Loucy (cell line): Measurements from ENCODE around the gene CHMP5.

Experiments
- H2AFZ ChIP-seq: fragments of 200-600 bp; sonication (generic); 2 replicates; pipeline ENCODE4 v1.6.0; 2016; ENCODE audit warnings: antibody characterized with exemption, mild to moderate bottlenecking, low read length, moderate library complexity
- H3F3A ChIP-seq: fragments of 200-600 bp; 2 replicates; pipeline ENCODE4 v1.6.0; 2016; ENCODE audit warnings: antibody characterized with exemption, low read depth, mild to moderate bottlenecking
- H3K27me3 ChIP-seq: fragments of 200-600 bp; sonication (generic); 2 replicates; pipeline ENCODE4 v1.6.1; 2014; ENCODE audit warnings: low read length, mild to moderate bottlenecking; ENCODE audit not compliant: insufficient read depth, poor library complexity, severe bottlenecking
- H3K36me3 ChIP-seq: fragments of 200-600 bp; sonication (generic); 2 replicates; pipeline ENCODE4 v1.6.1; 2016; ENCODE audit warnings: low read length; ENCODE audit not compliant: insufficient read depth
- H3K4me1 ChIP-seq: fragments of 200-600 bp; sonication (generic); 2 replicates; pipeline ENCODE4 v1.5.1; 2014; ENCODE audit warnings: low read length, mild to moderate bottlenecking; ENCODE audit not compliant: insufficient read depth, poor library complexity, severe bottlenecking
- H3K4me2 ChIP-seq: fragments of 200-600 bp; sonication (generic); 2 replicates; pipeline ENCODE4 v1.6.0; 2014; ENCODE audit warnings: antibody characterized with exemption, low read length, low read depth, mild to moderate bottlenecking; ENCODE audit not compliant: poor library complexity, severe bottlenecking
- H3K4me3 ChIP-seq: fragments of 200-600 bp; sonication (generic); 2 replicates; pipeline ENCODE4 v1.5.1; 2014; ENCODE audit warnings: low read length, mild to moderate bottlenecking, mixed read lengths; ENCODE audit not compliant: poor library complexity, severe bottlenecking
- H3K79me2 ChIP-seq: fragments of 200-600 bp; sonication (generic); 2 replicates; pipeline ENCODE4 v1.6.1; 2014; ENCODE audit warnings: low read length; ENCODE audit not compliant: insufficient read depth
- H3K9ac ChIP-seq: fragments of 200-600 bp; sonication (generic); 2 replicates; pipeline ENCODE4 v1.6.0; 2014; ENCODE audit warnings: mild to moderate bottlenecking, low read depth, low read length, moderate library complexity; ENCODE audit not compliant: poor library complexity, severe bottlenecking
- H3K9me2 ChIP-seq: fragments of 200-600 bp; sonication (generic); replicated peaks from 2 replicates; pipeline ENCODE4 v1.6.1; 2016; ENCODE audit warnings: low read depth, low read length, mixed read lengths
- H3K9me3 ChIP-seq: fragments of 200-600 bp; sonication (generic); 2 replicates; pipeline ENCODE4 v1.6.1; 2014; ENCODE audit warnings: mild to moderate bottlenecking, antibody characterized with exemption, low read length, low read depth; ENCODE audit not compliant: insufficient read depth
- H4K20me1 ChIP-seq: fragments of 200-600 bp; sonication (generic); 2 replicates; pipeline ENCODE4 v1.6.0; 2014; ENCODE audit warnings: antibody characterized with exemption, low read length, mild to moderate bottlenecking; ENCODE audit not compliant: insufficient read depth, poor library complexity, severe bottlenecking
- CTCF ChIP-seq: fragments of 200-600 bp; sonication (generic); conservative IDR thresholded peaks from 2 replicates; pipeline ENCODE4 v1.5.1; 2014; ENCODE audit warnings: mild to moderate bottlenecking, antibody characterized with exemption, low read length
- EZH2phosphoT487 ChIP-seq: fragments of 200-600 bp; IDR thresholded peaks from 2 replicates; pipeline ENCODE4 v1.6.1; 2018; ENCODE audit warnings: antibody characterized with exemption, mild to moderate bottlenecking, moderate library complexity, borderline replicate concordance

CHMP5 gene

GRCh38 chr9:33329117-33329563 is 64.3 kb downstream of the CHMP5 start:
- H4K20me1 ChIP-seq = no peaks in the 10 kb centered on the region
- no peak overlapping the region for H2AFZ ChIP-seq
- H3K4me3 ChIP-seq = no peak overlapping the region
- H3K9me2 ChIP-seq = no peaks in the 10 kb centered on the region
- H3K4me1 ChIP-seq = no peaks in the 10 kb centered on the region
- no peak overlapping the region for H3K9ac ChIP-seq
- H3K4me2 ChIP-seq = no peak overlapping the region
- no peaks in the 10 kb centered on the region for H3K79me2 ChIP-seq
- no peaks in the 10 kb centered on the region for H3F3A ChIP-seq
- TF ChIP-seq CTCF (no peak), EZH2phosphoT487 (no peak)
- H3K9me3 ChIP-seq = no peaks in the 10 kb centered on the region
- H3K27me3 ChIP-seq = no peaks in the 10 kb centered on the region
- peaks cover 31% of the 10 kb centered on the region; the same call in 1 of the 2 replicates for H3K36me3 ChIP-seq

- H3K27me3 ChIP-seq = no peaks in the 10 kb centered on the region
- H3K36me3 ChIP-seq = peaks cover 31% of the 10 kb centered on the region; the same call in 1 of the 2 replicates
- no peaks in the 10 kb centered on the region for H3K79me2 ChIP-seq
- H4K20me1 ChIP-seq = no peaks in the 10 kb centered on the region
- H3K4me3 ChIP-seq = no peak overlapping the region
- H3K9me3 ChIP-seq = no peaks in the 10 kb centered on the region
- H3K9me2 ChIP-seq = no peaks in the 10 kb centered on the region
- H3K9ac ChIP-seq = no peak overlapping the region
- H3K4me1 ChIP-seq = no peaks in the 10 kb centered on the region
- H3K4me2 ChIP-seq = no peak overlapping the region
- TF ChIP-seq EZH2phosphoT487 (no peak), CTCF (no peak)
- no peak overlapping the region for H2AFZ ChIP-seq
- H3F3A ChIP-seq = no peaks in the 10 kb centered on the region
Measured at GRCh38 chr9:33329979-33330378, 65.1 kb downstream of the CHMP5 start.

GRCh38 chr9:33331377-33331891 is 66.6 kb downstream of the CHMP5 start:
- Histone ChIP-seq H3K9me2 (no peaks in the 10 kb centered on the region), H3K4me2 (no peak overlapping the region), H2AFZ (no peak overlapping the region), H3K9me3 (no peaks in the 10 kb centered on the region), H3K27me3 (no peaks in the 10 kb centered on the region), H3F3A (no peaks in the 10 kb centered on the region), H3K79me2 (no peaks in the 10 kb centered on the region), H3K4me3 (no peak overlapping the region), H3K36me3 (peaks cover 31% of the 10 kb centered on the region; the same call in 1 of the 2 replicates), H3K9ac (no peak overlapping the region), H3K4me1 (no peaks in the 10 kb centered on the region), H4K20me1 (no peaks in the 10 kb centered on the region)
- TF ChIP-seq EZH2phosphoT487 = no peak
- no peak for TF ChIP-seq CTCF
